ENCODE measurements around the gene OPN3.

- no peak for TF ChIP-seq ZNF777 (tag by site-specific recombination; IDR thresholded peaks at IDR 0.05; ENCODE audit: borderline replicate concordance)
- TF ChIP-seq ZNF558 (tag by site-specific recombination; IDR thresholded peaks at IDR 0.05): no peak
- no peak for TF ChIP-seq ZBTB49 (tag by site-specific recombination; IDR thresholded peaks at IDR 0.05; ENCODE audit: low read depth)
- TF ChIP-seq ZBTB10 (tag by site-specific recombination; IDR thresholded peaks at IDR 0.05): no peak
- TF ChIP-seq CTCF (tag by site-specific recombination; IDR thresholded peaks at IDR 0.05): no peak
Observed at GRCh38 chr1:241652012-241652411, 11.8 kb upstream of the OPN3 start, which contains the start of gene WDR64.

Data from HEK293 (cell line).